H1 (cell line): ENCODE data around the gene TTBK1. TPM values are rescaled to one million over a fixed set of nuclear protein-coding genes. Genes with fewer than 3 reads are reported as not detected.

Source experiments
- CEBPB ChIP-seq: IDR thresholded peaks from 2 replicates; pipeline ENCODE4 v1.6.1; 2012; ENCODE audit warnings: low read depth, low read length
- GABPA ChIP-seq: IDR thresholded peaks from 2 replicates; pipeline ENCODE4 v1.6.1; 2011; ENCODE audit warnings: mild to moderate bottlenecking, low read length, moderate library complexity, borderline replicate concordance; ENCODE audit not compliant: insufficient read depth
- RFX5 ChIP-seq: IDR thresholded peaks from 2 replicates; pipeline ENCODE4 v1.6.1; 2011; ENCODE audit warnings: low read depth, low read length, improper control_type of control experiment, borderline replicate concordance
- SP2 ChIP-seq: IDR thresholded peaks from 2 replicates; pipeline ENCODE4 v1.6.1; 2012; ENCODE audit warnings: mild to moderate bottlenecking, low read length, inconsistent platforms
- SRF ChIP-seq: IDR thresholded peaks from 2 replicates; pipeline ENCODE4 v1.6.1; 2011; ENCODE audit warnings: mild to moderate bottlenecking, low read depth, low read length, moderate library complexity
- TAF1 ChIP-seq: IDR thresholded peaks from 2 replicates; pipeline ENCODE4 v1.6.1; 2011; ENCODE audit warnings: mild to moderate bottlenecking, low read depth, low read length
- polyA plus RNA-seq, 7 experiments: library from polyadenylated mRNA; depleted of rRNA in 3 of 7; stranded (reverse) in 5 of 7; unstranded in 2 of 7; fragments of >200 nt in 5 of 7; fragments of 200-250 nt in 2 of 7; gene quantifications; 1 replicate in 5 of 7; 2 replicates in 1 of 7; 4 replicates in 1 of 7; pipeline versions ENCODE4 v1.2.1 to v1.2.3, GENCODE V29; 2011 to 2013; ENCODE audit warnings: missing spikeins in 2 of 7, mixed read lengths in 2 of 7
- total RNA-seq: library from RNA; stranded (reverse); fragmentation: NEBNext Ultra II Directional; extraction: Animal tissue kit (Norgen Biotek cat#: 25700); gene quantifications from 2 replicates; pipeline ENCODE4 v1.2.1, GENCODE V29; 2021
- TF ChIP-seq, protein P1 (sequence below): fragments of 300-600 bp; sonication (generic); IDR thresholded peaks from 2 replicates; pipeline ENCODE4 v1.7.1; 2012; ENCODE audit warnings: low read length, moderate library complexity, mild to moderate bottlenecking, inconsistent platforms; ENCODE audit not compliant: insufficient replicate concordance
- TF ChIP-seq, protein P2 (sequence below): IDR thresholded peaks from 2 replicates; pipeline ENCODE4 v1.6.1; 2011; ENCODE audit warnings: low read depth, mild to moderate bottlenecking, low read length; ENCODE audit not compliant: insufficient read depth
- TF ChIP-seq, protein P3 (sequence below): IDR thresholded peaks from 2 replicates; pipeline ENCODE4 v1.6.1; 2012; ENCODE audit warnings: low read length, inconsistent platforms

Gene TTBK1
- total and polyA plus RNA-seq, 2 of the 8 experiments (the other 6 are each of a cell fraction or from before 2014, with no cell fraction given): 0.53 to 1.6 TPM

DNA sequence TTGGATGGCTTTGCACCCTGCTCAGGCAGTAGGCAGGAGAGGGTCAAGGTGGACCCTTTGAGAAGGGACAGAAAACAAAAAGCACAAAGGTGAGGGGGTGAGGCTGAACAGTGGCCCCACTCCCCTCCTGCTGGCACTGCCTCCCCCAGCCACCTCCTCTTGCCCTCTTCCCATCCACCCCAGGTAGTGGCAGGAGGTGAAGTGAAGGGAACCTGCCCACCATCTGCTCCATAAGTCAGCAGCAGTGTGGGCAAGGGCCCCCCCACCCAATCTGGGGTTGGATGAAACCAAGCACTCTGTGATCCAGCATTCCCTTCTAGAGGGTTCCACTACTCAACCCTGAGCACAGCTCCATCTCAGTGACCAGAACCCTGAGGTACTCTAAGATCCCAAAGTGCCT is 28.7 kb downstream of the TTBK1 start (continued):
- TF ChIP-seq, protein P1, sequence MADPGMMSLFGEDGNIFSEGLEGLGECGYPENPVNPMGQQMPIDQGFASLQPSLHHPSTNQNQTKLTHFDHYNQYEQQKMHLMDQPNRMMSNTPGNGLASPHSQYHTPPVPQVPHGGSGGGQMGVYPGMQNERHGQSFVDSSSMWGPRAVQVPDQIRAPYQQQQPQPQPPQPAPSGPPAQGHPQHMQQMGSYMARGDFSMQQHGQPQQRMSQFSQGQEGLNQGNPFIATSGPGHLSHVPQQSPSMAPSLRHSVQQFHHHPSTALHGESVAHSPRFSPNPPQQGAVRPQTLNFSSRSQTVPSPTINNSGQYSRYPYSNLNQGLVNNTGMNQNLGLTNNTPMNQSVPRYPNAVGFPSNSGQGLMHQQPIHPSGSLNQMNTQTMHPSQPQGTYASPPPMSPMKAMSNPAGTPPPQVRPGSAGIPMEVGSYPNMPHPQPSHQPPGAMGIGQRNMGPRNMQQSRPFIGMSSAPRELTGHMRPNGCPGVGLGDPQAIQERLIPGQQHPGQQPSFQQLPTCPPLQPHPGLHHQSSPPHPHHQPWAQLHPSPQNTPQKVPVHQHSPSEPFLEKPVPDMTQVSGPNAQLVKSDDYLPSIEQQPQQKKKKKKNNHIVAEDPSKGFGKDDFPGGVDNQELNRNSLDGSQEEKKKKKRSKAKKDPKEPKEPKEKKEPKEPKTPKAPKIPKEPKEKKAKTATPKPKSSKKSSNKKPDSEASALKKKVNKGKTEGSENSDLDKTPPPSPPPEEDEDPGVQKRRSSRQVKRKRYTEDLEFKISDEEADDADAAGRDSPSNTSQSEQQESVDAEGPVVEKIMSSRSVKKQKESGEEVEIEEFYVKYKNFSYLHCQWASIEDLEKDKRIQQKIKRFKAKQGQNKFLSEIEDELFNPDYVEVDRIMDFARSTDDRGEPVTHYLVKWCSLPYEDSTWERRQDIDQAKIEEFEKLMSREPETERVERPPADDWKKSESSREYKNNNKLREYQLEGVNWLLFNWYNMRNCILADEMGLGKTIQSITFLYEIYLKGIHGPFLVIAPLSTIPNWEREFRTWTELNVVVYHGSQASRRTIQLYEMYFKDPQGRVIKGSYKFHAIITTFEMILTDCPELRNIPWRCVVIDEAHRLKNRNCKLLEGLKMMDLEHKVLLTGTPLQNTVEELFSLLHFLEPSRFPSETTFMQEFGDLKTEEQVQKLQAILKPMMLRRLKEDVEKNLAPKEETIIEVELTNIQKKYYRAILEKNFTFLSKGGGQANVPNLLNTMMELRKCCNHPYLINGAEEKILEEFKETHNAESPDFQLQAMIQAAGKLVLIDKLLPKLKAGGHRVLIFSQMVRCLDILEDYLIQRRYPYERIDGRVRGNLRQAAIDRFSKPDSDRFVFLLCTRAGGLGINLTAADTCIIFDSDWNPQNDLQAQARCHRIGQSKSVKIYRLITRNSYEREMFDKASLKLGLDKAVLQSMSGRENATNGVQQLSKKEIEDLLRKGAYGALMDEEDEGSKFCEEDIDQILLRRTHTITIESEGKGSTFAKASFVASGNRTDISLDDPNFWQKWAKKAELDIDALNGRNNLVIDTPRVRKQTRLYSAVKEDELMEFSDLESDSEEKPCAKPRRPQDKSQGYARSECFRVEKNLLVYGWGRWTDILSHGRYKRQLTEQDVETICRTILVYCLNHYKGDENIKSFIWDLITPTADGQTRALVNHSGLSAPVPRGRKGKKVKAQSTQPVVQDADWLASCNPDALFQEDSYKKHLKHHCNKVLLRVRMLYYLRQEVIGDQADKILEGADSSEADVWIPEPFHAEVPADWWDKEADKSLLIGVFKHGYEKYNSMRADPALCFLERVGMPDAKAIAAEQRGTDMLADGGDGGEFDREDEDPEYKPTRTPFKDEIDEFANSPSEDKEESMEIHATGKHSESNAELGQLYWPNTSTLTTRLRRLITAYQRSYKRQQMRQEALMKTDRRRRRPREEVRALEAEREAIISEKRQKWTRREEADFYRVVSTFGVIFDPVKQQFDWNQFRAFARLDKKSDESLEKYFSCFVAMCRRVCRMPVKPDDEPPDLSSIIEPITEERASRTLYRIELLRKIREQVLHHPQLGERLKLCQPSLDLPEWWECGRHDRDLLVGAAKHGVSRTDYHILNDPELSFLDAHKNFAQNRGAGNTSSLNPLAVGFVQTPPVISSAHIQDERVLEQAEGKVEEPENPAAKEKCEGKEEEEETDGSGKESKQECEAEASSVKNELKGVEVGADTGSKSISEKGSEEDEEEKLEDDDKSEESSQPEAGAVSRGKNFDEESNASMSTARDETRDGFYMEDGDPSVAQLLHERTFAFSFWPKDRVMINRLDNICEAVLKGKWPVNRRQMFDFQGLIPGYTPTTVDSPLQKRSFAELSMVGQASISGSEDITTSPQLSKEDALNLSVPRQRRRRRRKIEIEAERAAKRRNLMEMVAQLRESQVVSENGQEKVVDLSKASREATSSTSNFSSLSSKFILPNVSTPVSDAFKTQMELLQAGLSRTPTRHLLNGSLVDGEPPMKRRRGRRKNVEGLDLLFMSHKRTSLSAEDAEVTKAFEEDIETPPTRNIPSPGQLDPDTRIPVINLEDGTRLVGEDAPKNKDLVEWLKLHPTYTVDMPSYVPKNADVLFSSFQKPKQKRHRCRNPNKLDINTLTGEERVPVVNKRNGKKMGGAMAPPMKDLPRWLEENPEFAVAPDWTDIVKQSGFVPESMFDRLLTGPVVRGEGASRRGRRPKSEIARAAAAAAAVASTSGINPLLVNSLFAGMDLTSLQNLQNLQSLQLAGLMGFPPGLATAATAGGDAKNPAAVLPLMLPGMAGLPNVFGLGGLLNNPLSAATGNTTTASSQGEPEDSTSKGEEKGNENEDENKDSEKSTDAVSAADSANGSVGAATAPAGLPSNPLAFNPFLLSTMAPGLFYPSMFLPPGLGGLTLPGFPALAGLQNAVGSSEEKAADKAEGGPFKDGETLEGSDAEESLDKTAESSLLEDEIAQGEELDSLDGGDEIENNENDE: no peak
- TF ChIP-seq SP2 (no peak), RFX5 (no peak), CEBPB (no peak), TAF1 (no peak), GABPA (no peak), SRF (no peak)
- TF ChIP-seq, protein P2, sequence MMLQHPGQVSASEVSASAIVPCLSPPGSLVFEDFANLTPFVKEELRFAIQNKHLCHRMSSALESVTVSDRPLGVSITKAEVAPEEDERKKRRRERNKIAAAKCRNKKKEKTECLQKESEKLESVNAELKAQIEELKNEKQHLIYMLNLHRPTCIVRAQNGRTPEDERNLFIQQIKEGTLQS: no peak
- TF ChIP-seq, protein P3, sequence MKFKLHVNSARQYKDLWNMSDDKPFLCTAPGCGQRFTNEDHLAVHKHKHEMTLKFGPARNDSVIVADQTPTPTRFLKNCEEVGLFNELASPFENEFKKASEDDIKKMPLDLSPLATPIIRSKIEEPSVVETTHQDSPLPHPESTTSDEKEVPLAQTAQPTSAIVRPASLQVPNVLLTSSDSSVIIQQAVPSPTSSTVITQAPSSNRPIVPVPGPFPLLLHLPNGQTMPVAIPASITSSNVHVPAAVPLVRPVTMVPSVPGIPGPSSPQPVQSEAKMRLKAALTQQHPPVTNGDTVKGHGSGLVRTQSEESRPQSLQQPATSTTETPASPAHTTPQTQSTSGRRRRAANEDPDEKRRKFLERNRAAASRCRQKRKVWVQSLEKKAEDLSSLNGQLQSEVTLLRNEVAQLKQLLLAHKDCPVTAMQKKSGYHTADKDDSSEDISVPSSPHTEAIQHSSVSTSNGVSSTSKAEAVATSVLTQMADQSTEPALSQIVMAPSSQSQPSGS: no peak
